Measurements from ENCODE around the gene TSHZ2.

DNA sequence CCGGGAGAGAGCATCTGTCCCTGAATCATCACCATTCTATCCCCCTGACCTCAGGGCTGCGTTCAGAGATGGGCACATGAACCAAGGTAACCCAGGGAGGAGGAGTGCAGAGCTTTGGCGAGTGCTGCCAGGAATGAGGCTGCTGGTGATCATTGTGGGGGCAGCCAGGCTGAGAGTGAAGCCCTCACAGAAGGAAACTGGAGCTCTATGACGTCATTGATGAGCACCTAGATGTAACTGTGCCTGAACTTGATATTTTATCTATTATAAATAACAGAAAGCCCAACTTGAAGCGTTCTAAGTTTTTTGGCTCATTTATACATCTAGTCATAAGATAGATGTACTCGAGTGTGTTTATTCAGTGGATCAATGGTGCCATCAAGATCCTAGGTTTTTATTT, 17.3 kb upstream of the TSHZ2 start:
- TF ChIP-seq, protein P1, sequence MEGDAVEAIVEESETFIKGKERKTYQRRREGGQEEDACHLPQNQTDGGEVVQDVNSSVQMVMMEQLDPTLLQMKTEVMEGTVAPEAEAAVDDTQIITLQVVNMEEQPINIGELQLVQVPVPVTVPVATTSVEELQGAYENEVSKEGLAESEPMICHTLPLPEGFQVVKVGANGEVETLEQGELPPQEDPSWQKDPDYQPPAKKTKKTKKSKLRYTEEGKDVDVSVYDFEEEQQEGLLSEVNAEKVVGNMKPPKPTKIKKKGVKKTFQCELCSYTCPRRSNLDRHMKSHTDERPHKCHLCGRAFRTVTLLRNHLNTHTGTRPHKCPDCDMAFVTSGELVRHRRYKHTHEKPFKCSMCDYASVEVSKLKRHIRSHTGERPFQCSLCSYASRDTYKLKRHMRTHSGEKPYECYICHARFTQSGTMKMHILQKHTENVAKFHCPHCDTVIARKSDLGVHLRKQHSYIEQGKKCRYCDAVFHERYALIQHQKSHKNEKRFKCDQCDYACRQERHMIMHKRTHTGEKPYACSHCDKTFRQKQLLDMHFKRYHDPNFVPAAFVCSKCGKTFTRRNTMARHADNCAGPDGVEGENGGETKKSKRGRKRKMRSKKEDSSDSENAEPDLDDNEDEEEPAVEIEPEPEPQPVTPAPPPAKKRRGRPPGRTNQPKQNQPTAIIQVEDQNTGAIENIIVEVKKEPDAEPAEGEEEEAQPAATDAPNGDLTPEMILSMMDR (IDR thresholded peaks at IDR 0.05 in 2 of 3, conservative IDR thresholded peaks at IDR 0.05 in 1 of 3; ENCODE audit: borderline replicate concordance in 1 of 3, insufficient read depth in 1 of 3, low read depth in 2 of 3, low read length in 2 of 3), result no peak
- TF ChIP-seq POLR2A (IDR thresholded peaks at IDR 0.05; ENCODE audit: borderline replicate concordance, extremely low read depth, insufficient read depth, insufficient read length) (no peak), JUND (IDR thresholded peaks at IDR 0.05) (no peak), EZH2 (IDR thresholded peaks at IDR 0.05) (no peak), ZFX (IDR thresholded peaks at IDR 0.05) (no peak), EZH2phosphoT487 (IDR thresholded peaks at IDR 0.05; ENCODE audit: borderline replicate concordance) (no peak), POLR2AphosphoS5 (IDR thresholded peaks at IDR 0.05; ENCODE audit: low read depth, low read length) (no peak), ZNF274 (IDR thresholded peaks at IDR 0.05; ENCODE audit: low read depth, low read length) (no peak), SIN3A (IDR thresholded peaks at IDR 0.05; ENCODE audit: low read depth) (no peak), SP1 (IDR thresholded peaks at IDR 0.05; ENCODE audit: low read depth) (no peak), CBX3 (IDR thresholded peaks at IDR 0.05; ENCODE audit: low read depth) (no peak)
- TF ChIP-seq, protein P2, sequence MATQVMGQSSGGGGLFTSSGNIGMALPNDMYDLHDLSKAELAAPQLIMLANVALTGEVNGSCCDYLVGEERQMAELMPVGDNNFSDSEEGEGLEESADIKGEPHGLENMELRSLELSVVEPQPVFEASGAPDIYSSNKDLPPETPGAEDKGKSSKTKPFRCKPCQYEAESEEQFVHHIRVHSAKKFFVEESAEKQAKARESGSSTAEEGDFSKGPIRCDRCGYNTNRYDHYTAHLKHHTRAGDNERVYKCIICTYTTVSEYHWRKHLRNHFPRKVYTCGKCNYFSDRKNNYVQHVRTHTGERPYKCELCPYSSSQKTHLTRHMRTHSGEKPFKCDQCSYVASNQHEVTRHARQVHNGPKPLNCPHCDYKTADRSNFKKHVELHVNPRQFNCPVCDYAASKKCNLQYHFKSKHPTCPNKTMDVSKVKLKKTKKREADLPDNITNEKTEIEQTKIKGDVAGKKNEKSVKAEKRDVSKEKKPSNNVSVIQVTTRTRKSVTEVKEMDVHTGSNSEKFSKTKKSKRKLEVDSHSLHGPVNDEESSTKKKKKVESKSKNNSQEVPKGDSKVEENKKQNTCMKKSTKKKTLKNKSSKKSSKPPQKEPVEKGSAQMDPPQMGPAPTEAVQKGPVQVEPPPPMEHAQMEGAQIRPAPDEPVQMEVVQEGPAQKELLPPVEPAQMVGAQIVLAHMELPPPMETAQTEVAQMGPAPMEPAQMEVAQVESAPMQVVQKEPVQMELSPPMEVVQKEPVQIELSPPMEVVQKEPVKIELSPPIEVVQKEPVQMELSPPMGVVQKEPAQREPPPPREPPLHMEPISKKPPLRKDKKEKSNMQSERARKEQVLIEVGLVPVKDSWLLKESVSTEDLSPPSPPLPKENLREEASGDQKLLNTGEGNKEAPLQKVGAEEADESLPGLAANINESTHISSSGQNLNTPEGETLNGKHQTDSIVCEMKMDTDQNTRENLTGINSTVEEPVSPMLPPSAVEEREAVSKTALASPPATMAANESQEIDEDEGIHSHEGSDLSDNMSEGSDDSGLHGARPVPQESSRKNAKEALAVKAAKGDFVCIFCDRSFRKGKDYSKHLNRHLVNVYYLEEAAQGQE (IDR thresholded peaks at IDR 0.05; ENCODE audit: low read depth), result no peak
- TF ChIP-seq, protein P3, sequence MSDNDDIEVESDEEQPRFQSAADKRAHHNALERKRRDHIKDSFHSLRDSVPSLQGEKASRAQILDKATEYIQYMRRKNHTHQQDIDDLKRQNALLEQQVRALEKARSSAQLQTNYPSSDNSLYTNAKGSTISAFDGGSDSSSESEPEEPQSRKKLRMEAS (IDR thresholded peaks at IDR 0.05), result no peak

All from HCT116 (cell line).